Measurements from ENCODE around the gene SRGN.

SRGN gene

DNA sequence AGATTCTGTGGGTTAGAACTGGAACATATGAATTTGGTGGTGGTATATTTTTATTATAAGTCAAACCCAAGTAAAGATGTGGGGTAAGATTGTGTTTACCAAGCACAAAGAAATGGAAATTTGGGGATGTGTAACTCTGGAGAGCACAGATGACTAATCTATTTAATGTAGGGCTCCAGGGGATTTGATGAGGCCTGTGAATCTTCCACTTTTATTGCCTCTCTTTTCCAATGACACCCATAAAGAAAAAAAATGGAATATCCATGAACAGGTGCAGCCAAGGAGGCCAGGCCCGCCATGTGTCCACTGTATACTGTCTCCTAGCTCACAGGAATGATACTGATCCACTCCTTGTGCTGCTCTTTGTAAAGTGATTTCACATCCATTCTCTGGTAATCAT is 2.8 kb downstream of the SRGN start:
- ATAC-seq (ENCODE audit: low read depth) (no peak), DNase-seq (ENCODE audit: low spot score in 2 of 2) (no peak)
- peaks cover 41% of the 10 kb centered on the region for H3K4me1 Mint-ChIP-seq
- peak overlapping the region; percentile 98 for H3K27ac Mint-ChIP-seq
- H3K4me3 Mint-ChIP-seq: peak overlapping the region; percentile 82
- H3K27me3 Mint-ChIP-seq: no peaks in the 10 kb centered on the region
- H3K9me3 Mint-ChIP-seq: no peaks in the 10 kb centered on the region
- H3K36me3 Mint-ChIP-seq: no peaks in the 10 kb centered on the region

DNA sequence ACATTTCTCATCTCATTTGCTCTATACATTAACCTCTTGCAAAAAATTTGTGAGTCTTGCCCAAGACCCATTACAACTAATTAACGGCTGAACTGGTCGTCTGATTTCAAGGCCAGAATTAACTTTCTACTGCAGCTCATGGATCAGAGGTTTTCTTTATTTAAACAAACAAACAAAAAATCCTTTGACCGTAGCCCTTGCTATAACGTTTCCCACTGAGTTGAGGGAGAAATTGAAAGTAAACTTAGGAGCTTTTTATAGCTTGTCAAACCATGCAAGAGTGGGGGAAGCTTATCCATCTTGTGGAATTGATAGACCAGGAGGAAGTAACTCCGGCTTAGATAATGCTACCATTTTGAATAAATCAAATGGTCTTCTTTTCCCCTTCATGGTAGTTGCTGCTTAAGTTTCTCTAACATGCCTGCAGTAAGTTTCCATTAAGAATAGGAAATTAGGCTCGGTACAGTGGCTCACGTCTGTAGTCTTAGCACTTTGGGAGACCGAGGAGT is 3.3 kb downstream of the SRGN start:
- Mint-ChIP-seq H3K9me3 (no peaks in the 10 kb centered on the region), H3K27me3 (no peaks in the 10 kb centered on the region), H3K4me1 (peaks cover 36% of the 10 kb centered on the region), H3K27ac (peak overlapping the region; percentile 98), H3K4me3 (peak overlapping the region; percentile 59), H3K36me3 (no peaks in the 10 kb centered on the region)
- no peak for ATAC-seq (ENCODE audit: low read depth)
- no peak for DNase-seq (ENCODE audit: low spot score in 2 of 2)

DNA sequence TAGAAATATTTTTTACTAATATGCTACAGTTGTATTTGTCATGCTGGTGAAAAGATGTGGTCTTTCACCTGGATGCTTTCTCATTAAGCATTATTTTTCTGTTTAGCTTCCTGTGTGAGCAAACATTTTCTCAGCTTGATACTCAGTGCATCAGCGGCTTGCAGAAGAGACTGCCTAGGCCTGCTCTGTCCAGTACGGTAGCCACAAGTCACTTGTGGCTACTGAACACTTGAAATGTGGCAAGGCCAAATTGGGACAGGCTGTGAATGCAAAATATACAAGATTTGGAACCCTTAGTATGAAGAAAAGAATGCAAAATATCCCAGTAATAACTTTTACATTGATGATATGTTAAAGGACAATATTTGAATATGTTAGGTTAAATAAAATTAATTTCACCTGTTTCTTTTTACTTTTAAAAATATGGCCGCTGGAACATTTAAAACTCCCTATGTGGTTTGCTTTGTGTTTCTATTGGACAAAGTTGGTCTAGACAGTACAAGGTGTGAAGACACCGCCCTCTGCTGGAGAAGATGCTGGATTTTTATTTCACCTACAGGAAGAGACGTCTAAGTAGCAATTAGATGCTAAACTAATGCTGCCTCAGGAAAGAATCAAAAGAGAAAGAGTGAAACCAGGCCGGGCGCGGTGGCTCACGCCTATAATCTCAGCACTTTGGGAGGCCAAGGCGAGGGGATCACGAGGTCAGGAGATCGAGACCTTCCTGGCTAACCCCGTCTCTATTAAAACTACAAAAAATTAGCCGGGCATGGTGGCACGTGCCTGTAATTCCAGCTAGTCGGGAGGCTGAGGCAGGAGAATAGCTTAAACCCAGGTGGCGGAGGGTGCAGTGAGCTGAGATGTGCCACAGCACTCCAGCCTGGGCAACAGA is 5.3 kb downstream of the SRGN start:
- H3K4me3 Mint-ChIP-seq: peak overlapping the region; percentile 9
- no peaks in the 10 kb centered on the region for H3K27me3 Mint-ChIP-seq
- DNase-seq (ENCODE audit: low spot score in 2 of 2) (peak; percentile 77 to 84), ATAC-seq (ENCODE audit: low read depth) (peak; percentile 74)
- H3K36me3 Mint-ChIP-seq: peaks cover 5% of the 10 kb centered on the region
- peaks cover 24% of the 10 kb centered on the region for H3K4me1 Mint-ChIP-seq
- no peaks in the 10 kb centered on the region for H3K9me3 Mint-ChIP-seq
- peak overlapping the region; percentile 22 for H3K27ac Mint-ChIP-seq

DNA sequence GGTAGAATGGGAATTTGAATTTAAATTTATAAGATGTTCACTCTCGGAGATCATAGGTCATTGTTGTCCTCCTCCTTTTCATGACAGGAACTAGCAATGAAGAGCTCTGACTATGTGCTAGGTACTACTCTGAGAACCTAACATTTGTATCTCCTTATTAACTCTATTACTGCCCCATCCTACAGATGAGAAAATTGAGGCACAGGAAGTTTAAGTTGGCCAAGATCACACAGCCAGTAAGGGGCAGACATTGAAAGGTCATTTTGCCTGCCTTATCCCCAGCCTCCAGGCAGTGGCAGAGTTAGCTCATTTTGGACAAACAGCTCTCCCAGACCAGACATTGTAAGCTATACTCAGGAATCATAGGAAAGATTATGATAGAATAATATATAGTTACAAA is 6.0 kb downstream of the SRGN start:
- no peak for DNase-seq (ENCODE audit: low spot score in 2 of 2)
- H3K4me3 Mint-ChIP-seq: no peak overlapping the region
- no peaks in the 10 kb centered on the region for H3K27me3 Mint-ChIP-seq
- peaks cover 7% of the 10 kb centered on the region for H3K36me3 Mint-ChIP-seq
- no peak overlapping the region for H3K27ac Mint-ChIP-seq
- H3K4me1 Mint-ChIP-seq: peaks cover 23% of the 10 kb centered on the region
- H3K9me3 Mint-ChIP-seq: no peaks in the 10 kb centered on the region
- no peak for ATAC-seq (ENCODE audit: low read depth)

DNA sequence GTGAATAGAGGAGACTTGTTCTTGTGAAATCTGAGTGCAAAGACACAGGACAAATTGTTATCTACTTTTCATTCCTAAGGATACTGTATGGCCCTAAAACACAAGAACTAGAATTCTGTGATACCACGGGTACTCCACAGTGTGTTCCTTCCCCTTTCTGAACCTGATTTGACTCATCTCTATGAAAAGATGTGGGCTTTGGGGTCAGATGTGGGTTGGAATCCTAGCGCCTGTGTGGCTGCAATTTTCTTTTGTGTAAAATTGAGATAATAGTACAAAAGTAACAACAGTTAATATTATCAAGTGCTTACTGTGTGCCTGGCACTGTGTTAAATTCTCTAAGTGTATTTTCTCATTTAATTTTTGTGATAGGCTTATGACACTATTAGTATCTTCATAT is 8.1 kb downstream of the SRGN start:
- H3K36me3 Mint-ChIP-seq: peaks cover 10% of the 10 kb centered on the region
- no peak for DNase-seq (ENCODE audit: low spot score in 2 of 2)
- H3K4me1 Mint-ChIP-seq: peaks cover 9% of the 10 kb centered on the region
- H3K9me3 Mint-ChIP-seq: no peaks in the 10 kb centered on the region
- no peak for ATAC-seq (ENCODE audit: low read depth)
- H3K27ac Mint-ChIP-seq: no peak overlapping the region
- H3K4me3 Mint-ChIP-seq: no peak overlapping the region
- H3K27me3 Mint-ChIP-seq: no peaks in the 10 kb centered on the region

DNA sequence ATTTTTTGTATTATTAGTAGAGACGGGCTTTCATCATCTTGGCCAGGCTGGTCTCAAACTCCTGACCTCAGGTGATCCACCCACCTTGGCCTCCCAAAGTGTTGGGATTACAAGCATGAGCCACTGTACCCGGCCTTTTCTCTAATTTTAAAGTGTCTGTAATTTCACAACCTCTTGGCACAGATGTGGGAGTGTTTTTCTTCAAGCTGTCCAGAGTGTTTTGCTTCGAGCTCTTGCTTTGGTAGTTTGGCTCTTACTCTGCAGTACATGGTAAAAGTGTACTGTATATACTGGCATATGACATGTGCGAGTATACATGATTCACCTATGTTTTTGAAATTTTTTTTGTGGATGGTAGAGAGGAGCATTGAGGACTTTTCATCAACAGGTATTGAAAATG is 9.8 kb downstream of the SRGN start:
- H3K4me3 Mint-ChIP-seq: no peak overlapping the region
- H3K27ac Mint-ChIP-seq: no peak overlapping the region
- H3K4me1 Mint-ChIP-seq: peaks cover 15% of the 10 kb centered on the region
- H3K27me3 Mint-ChIP-seq: no peaks in the 10 kb centered on the region
- H3K9me3 Mint-ChIP-seq: no peaks in the 10 kb centered on the region
- H3K36me3 Mint-ChIP-seq: peaks cover 20% of the 10 kb centered on the region
- ATAC-seq (ENCODE audit: low read depth) (no peak), DNase-seq (ENCODE audit: low spot score in 2 of 2) (no peak)

DNA sequence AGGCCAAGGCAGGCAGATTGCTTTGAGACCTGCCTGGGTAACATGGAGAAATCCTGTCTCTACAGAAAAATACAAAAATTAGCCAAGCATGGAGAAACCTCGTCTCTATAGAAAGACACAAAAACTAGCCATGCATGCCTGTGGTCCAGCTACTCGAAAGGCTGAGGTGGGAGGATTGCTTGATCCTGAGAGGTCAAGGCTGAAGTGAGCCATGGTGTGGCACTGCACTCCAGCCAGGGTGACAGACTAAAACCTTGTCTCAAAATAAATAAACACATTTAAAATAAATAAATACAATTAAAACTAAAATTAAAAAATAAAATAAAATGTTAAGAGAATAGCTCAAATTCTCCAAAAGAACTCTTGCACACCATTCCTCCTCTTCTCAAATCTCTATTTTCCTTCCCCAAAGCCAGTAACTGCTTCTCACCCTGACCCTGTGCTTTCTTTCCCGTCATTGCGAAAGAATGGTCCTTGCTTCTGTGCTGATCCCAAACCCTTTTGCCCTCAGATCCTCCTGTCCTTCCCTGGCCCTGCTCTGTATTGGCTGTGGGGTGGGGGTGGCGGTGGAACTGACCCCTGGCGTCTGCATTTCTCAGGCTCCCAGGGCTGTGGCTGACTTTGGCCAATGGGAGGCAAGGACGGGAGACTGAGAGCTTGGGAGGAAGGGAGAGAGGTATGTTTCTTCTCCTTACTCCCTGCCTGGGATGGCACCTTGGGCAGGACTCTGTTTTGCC is 12.4 kb downstream of the SRGN start:
- H3K9me3 Mint-ChIP-seq: no peaks in the 10 kb centered on the region
- ATAC-seq (ENCODE audit: low read depth) (no peak), DNase-seq (ENCODE audit: low spot score in 2 of 2) (no peak)
- no peak overlapping the region for H3K4me3 Mint-ChIP-seq
- H3K27ac Mint-ChIP-seq: no peak overlapping the region
- peaks cover 12% of the 10 kb centered on the region for H3K4me1 Mint-ChIP-seq
- H3K36me3 Mint-ChIP-seq: peaks cover 27% of the 10 kb centered on the region
- H3K27me3 Mint-ChIP-seq: no peaks in the 10 kb centered on the region

DNA sequence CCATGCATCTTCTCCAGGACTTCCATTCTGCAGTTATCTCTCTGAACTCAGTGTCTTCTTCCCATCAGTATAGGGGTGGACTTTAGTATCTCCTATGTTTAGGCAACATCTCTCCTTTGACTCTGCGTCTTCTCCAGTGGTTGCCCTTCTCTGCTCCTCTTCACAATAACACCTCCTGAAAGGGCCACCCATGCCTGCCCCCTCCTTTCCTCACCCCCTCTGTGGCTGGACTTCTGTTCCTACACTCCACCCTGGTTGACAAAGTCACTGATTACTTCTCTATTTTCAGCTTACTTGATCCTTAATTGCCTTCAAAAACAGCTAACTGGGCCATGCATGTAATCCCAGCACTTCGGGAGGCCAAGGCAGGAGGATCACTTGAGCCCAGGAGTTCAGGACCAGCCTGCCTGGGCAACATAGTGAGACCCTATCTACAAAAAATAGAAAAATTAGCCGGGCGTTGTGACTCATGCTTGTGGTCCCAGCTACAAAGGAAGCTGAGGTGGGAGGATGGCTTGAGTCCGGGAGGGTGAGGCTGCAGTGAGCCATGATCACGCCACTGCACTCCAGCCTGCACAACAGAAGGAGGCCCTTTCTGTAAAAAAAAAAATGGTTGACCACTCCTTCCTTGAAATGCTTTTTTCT is 13.7 kb downstream of the SRGN start:
- Mint-ChIP-seq H3K36me3 (peaks cover 29% of the 10 kb centered on the region), H3K4me1 (peaks cover 12% of the 10 kb centered on the region), H3K27ac (peak overlapping the region; percentile 68), H3K27me3 (no peaks in the 10 kb centered on the region), H3K4me3 (no peak overlapping the region), H3K9me3 (no peaks in the 10 kb centered on the region)
- no peak for DNase-seq (ENCODE audit: low spot score in 2 of 2)
- ATAC-seq (ENCODE audit: low read depth): no peak

DNA sequence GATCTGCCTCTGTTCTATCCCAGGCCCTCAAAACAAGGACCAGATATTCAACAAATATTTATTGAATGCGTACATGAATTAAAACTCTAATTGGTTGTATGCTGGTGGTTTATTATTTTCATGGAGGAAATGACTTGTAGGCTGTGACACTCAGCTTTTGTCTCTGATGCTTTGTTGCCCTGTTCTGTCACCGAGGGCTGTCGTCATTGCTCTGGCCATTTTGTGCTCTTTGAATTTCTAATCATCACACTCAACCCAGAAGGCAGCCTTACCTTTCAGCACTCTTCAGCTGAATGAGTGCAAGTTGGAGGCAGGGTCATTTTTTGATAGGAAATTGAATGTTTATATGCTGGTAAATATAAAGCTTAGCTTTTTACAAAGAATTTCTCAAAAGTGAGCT is 14.5 kb downstream of the SRGN start:
- DNase-seq (ENCODE audit: low spot score in 2 of 2) (no peak), ATAC-seq (ENCODE audit: low read depth) (no peak)
- H3K4me1 Mint-ChIP-seq: peaks cover 12% of the 10 kb centered on the region
- no peaks in the 10 kb centered on the region for H3K27me3 Mint-ChIP-seq
- no peaks in the 10 kb centered on the region for H3K9me3 Mint-ChIP-seq
- H3K4me3 Mint-ChIP-seq: no peak overlapping the region
- H3K27ac Mint-ChIP-seq: no peak overlapping the region
- peaks cover 29% of the 10 kb centered on the region for H3K36me3 Mint-ChIP-seq

DNA sequence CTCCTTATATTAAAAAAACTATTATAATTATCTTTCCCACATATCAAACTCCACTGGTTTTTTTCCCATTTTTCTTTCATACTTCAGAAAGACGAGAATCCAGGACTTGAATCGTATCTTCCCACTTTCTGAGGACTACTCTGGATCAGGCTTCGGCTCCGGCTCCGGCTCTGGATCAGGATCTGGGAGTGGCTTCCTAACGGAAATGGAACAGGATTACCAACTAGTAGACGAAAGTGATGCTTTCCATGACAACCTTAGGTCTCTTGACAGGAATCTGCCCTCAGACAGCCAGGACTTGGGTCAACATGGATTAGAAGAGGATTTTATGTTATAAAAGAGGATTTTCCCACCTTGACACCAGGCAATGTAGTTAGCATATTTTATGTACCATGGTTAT is 15.9 kb downstream of the SRGN start:
- peaks cover 23% of the 10 kb centered on the region for H3K36me3 Mint-ChIP-seq
- no peak overlapping the region for H3K4me3 Mint-ChIP-seq
- no peak overlapping the region for H3K27ac Mint-ChIP-seq
- no peaks in the 10 kb centered on the region for H3K9me3 Mint-ChIP-seq
- H3K4me1 Mint-ChIP-seq: peaks cover 9% of the 10 kb centered on the region
- no peaks in the 10 kb centered on the region for H3K27me3 Mint-ChIP-seq
- no peak for ATAC-seq (ENCODE audit: low read depth)
- DNase-seq (ENCODE audit: low spot score in 2 of 2): no peak

DNA sequence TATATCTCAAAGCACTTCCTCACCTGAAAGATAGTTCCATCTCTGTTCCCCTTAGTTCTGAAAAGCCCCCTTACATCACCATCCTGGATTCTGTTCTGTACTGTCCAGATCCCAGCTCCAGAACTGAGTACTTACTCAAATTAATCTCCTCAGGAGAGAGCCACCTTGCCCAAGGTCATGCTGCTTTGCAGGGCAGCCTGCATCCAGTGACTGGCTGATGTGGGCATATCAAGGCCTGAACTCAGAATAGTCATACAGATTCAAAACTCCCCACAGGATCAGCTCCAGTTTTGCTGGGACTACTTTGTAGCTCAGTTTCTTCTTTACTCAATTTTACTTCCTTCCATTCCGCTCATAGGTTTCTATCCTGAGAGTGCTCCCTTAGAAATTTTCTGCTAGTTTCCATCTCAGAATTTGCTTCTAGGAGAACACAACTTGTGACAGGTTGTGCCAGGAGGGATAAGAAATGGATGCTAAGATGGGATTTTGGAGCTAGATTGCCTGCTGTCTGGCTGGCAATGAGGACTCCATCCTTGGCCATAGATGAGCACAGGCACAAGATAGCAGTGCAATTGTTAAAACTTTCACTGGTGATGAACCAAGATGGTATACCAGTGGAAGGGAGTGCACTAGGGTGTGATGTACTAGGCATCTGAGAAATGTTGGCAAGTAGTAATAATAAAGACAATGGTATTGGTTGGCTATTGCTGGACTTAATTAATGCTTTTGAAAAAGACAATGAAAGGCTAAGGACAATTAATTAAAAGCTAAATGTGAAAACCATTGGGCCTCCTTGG is 17.3 kb downstream of the SRGN start:
- ATAC-seq (ENCODE audit: low read depth) (no peak), DNase-seq (ENCODE audit: low spot score in 2 of 2) (no peak)
- Mint-ChIP-seq H3K9me3 (no peaks in the 10 kb centered on the region), H3K27ac (no peak overlapping the region), H3K36me3 (peaks cover 21% of the 10 kb centered on the region), H3K4me1 (peaks cover 9% of the 10 kb centered on the region), H3K27me3 (no peaks in the 10 kb centered on the region), H3K4me3 (no peak overlapping the region)

DNA sequence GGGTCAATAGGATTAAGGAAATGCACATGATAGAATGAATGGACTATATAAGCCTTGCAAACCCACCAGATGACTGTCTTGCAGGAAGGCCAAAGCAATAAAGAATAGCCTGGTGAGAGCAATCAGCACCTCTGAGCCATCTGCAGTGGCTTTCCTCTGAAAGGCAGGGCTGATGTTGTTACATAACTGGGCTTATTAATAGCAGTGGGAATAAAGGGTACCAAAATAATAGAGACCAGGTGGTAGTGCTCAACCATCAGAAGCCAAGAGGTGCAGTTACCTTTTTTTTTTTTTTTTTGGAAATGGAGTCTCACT is 19.2 kb downstream of the SRGN start:
- Mint-ChIP-seq H3K4me1 (peaks cover 2% of the 10 kb centered on the region), H3K36me3 (peaks cover 11% of the 10 kb centered on the region), H3K4me3 (no peak overlapping the region), H3K27me3 (no peaks in the 10 kb centered on the region), H3K27ac (no peak overlapping the region), H3K9me3 (no peaks in the 10 kb centered on the region)
- no peak for ATAC-seq (ENCODE audit: low read depth)
- no peak for DNase-seq (ENCODE audit: low spot score in 2 of 2)

DNA sequence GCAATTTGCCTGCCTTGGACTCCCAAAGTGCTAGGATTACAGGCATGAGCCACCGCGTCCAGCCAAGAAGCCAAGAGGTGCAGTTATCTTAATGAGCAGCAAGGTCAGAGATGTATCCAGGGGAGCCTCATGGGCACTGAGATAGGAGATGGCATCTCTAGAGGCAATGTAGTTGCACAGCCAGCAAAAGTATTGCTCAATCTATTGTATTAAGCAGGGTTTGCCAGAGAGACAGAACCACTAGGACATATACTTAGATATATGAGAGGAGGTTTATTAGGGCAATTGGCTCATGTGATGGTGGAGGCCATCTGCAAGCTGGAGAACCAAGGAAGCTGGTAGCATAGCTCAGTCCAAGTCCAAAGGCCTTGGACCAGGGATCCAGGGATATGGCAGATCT is 19.8 kb downstream of the SRGN start:
- Mint-ChIP-seq H3K27me3 (no peaks in the 10 kb centered on the region), H3K4me3 (no peak overlapping the region), H3K4me1 (no peaks in the 10 kb centered on the region), H3K36me3 (peaks cover 9% of the 10 kb centered on the region), H3K9me3 (no peaks in the 10 kb centered on the region), H3K27ac (no peak overlapping the region)
- ATAC-seq (ENCODE audit: low read depth) (no peak), DNase-seq (ENCODE audit: low spot score in 2 of 2) (no peak)

DNA sequence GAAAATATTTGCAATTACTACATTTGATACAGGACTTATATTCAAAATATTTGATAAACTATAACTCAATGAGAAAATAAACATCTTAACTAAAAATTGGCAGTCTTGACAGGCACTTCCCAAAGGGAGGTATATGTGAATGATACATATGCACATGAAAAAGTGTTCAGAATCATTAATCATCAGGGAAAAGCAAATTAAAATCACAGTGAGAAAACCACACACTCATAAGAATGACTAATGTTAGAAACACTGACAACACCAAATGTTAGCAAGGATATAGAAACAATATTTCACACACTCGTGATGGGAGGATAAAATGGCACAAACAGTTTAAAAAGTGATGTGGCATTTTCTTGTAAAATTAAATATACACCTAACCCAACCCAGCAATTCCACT is 32.0 kb downstream of the SRGN start:
- ATAC-seq (ENCODE audit: low read depth) (no peak), DNase-seq (ENCODE audit: low spot score in 2 of 2) (no peak)
- Mint-ChIP-seq H3K9me3 (no peaks in the 10 kb centered on the region), H3K4me3 (no peak overlapping the region), H3K36me3 (no peaks in the 10 kb centered on the region), H3K27ac (no peak overlapping the region), H3K27me3 (no peaks in the 10 kb centered on the region), H3K4me1 (peaks cover 2% of the 10 kb centered on the region)

All from memory B cell (primary cell).